Omental fat pad (tissue), 4 donors: ENCODE results near the gene FAM227B. TPM values are rescaled to one million over a fixed set of nuclear protein-coding genes. Genes with fewer than 3 reads are reported as not detected.
"Not testable (repeated sequence)": the region's sequence is repeated elsewhere in the genome, so short reads cannot be mapped to it uniquely, and the experiment has no call there.

Source experiments
- ATAC-seq: fragments of 150-250 bp; one replicate; pipeline ENCODE4 v1.9.1; 2016; ENCODE audit warnings: mild to moderate bottlenecking, moderate library complexity; ENCODE audit not compliant: low FRiP score
- DNase-seq: peaks from one replicate; pipeline ENCODE4 v3.0.0-alpha.2; 2019; ENCODE audit warnings: low spot score
- total RNA-seq, 4 donors: library from RNA; depleted of rRNA; stranded (reverse); fragments of >200 nt; gene quantifications; one replicate each; pipeline ENCODE4 v1.1.0, GENCODE V29; 2016
- TF ChIP-seq, protein P1 (sequence below), 3 donors: fragments of 450-650 bp; IDR thresholded peaks; one replicate each; pipeline ENCODE4 v1.5.1; 2016 to 2017; ENCODE audit warnings: antibody characterized with exemption in 3 of 3, mild to moderate bottlenecking in 3 of 3, moderate library complexity in 2 of 3

Gene FAM227B
- total RNA-seq, 4 donors from 2014 or later = 0.75 to 3.7 TPM; not detected in 2

DNA sequence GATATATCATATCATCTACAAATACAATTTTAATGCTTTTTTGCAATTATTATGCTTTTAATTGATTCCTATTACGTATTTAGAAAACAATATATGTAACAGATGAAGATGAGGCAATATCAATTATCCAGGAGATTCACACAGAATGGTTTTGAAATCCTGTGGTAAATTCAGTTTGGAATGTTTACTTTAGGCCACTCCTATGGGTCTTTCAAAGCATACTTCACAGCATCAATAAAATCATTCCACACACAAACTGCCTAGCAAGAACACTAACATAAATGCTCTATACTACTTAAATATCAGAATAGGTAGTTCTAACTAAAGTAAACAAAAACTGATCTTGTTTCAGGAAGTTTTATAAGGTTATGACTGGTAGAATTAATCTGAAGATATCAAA lies 90.5 kb downstream of the FAM227B start:
- DNase-seq (no peak), ATAC-seq (no peak)
- TF ChIP-seq, protein P1, sequence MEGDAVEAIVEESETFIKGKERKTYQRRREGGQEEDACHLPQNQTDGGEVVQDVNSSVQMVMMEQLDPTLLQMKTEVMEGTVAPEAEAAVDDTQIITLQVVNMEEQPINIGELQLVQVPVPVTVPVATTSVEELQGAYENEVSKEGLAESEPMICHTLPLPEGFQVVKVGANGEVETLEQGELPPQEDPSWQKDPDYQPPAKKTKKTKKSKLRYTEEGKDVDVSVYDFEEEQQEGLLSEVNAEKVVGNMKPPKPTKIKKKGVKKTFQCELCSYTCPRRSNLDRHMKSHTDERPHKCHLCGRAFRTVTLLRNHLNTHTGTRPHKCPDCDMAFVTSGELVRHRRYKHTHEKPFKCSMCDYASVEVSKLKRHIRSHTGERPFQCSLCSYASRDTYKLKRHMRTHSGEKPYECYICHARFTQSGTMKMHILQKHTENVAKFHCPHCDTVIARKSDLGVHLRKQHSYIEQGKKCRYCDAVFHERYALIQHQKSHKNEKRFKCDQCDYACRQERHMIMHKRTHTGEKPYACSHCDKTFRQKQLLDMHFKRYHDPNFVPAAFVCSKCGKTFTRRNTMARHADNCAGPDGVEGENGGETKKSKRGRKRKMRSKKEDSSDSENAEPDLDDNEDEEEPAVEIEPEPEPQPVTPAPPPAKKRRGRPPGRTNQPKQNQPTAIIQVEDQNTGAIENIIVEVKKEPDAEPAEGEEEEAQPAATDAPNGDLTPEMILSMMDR (IDR thresholded peaks at IDR 0.05) = no peak

GRCh38 chr15:49528289-49528688 lies 92.3 kb downstream of the FAM227B start:
- TF ChIP-seq, protein P1 (IDR thresholded peaks at IDR 0.05) = no peak
- DNase-seq = no peak
- ATAC-seq = no peak

- no peak for DNase-seq
- ATAC-seq = no peak
- TF ChIP-seq, protein P1 (IDR thresholded peaks at IDR 0.05) = no peak
Observed at GRCh38 chr15:49521802-49522201, 98.8 kb downstream of the FAM227B start.

GRCh38 chr15:49512739-49513138 lies 107.9 kb downstream of the FAM227B start:
- ATAC-seq = not testable (repeated sequence)

GRCh38 chr15:49507261-49507660 lies 113.4 kb downstream of the FAM227B start:
- no peak for DNase-seq
- no peak for ATAC-seq
- TF ChIP-seq, protein P1 (IDR thresholded peaks at IDR 0.05) = no peak

More at GRCh38 chr15:49512739-49513138, 107.9 kb downstream of the FAM227B start:
- not testable (repeated sequence) for DNase-seq

- ATAC-seq = no peak
- no peak for DNase-seq
- TF ChIP-seq, protein P1 (IDR thresholded peaks at IDR 0.05) = no peak
Observed at GRCh38 chr15:49506341-49506740, 114.3 kb downstream of the FAM227B start.

DNA sequence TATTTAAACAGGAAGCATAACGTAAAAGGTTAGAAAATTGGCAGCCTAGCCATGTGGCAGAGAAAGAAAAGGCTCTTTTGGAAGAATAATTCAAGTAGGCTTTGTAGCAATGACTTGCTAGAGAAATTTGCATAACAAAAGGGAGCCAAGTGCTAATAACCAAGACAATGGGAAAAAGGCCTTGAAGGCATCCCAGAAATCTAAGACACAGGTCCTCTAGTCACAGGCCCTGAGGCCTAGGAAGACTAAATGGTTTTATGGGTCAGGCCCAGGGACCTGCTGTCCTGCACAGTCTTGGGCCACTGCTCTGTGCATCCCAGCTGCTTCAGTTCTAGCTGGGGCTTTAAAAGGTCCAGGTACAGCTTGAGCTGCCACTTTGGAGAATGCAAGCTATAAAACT lies 119.0 kb downstream of the FAM227B start:
- no peak for DNase-seq
- TF ChIP-seq, protein P1 (IDR thresholded peaks at IDR 0.05) = no peak
- no peak for ATAC-seq
